HG02798 (cell line): ENCODE results near the gene SQSTM1.
"Not testable (repeated sequence)": the region's sequence is repeated elsewhere in the genome, so short reads cannot be mapped to it uniquely, and the experiment has no call there.

ENCODE experiments used
- ATAC-seq: cut with Tn5 transposase; IDR thresholded peaks from one replicate; pipeline ENCODE4 v1.9.1; 2021; ENCODE audit warnings: mild to moderate bottlenecking; ENCODE audit not compliant: unreplicated experiment, poor library complexity

SQSTM1 gene

DNA sequence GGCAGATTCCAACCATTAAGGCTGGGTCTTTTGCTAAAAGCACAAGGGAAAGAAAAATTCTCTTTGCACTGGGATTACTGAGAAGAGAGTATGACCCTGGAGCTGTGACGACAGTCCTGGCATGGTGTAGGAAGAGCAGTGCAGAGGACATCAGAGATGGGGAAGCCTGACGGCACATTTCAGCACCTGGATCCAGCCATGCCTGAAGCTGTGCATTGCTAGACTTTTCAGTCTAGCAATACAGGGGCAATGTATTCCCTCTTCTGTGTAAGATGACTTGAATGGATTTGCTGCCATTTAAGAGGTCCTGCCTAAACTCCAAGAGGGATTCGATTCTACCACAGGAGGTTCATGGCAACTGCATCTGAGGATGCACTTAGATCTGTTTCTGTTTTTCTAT is 50.2 kb downstream of the SQSTM1 start:
- ATAC-seq = no peak

DNA sequence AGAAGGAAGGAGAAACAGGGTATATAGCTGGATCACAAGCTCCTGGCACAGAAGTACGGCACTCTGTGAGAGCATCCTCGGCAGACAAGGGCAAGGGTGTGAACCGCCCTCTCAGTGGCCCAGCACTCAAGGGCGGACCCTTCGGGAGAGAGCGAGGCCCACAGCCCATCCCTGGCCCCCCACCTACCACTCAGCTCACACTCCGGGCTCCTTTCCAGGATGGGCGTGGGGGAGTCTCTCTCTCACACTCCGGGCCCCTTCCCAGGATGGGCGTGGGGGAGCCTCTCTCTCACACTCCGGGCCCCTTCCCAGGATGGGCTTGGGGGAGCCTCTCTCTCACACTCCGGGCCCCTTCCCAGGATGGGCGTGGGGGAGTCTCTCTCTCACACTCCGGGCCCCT is 50.8 kb downstream of the SQSTM1 start:
- ATAC-seq = not testable (repeated sequence)

DNA sequence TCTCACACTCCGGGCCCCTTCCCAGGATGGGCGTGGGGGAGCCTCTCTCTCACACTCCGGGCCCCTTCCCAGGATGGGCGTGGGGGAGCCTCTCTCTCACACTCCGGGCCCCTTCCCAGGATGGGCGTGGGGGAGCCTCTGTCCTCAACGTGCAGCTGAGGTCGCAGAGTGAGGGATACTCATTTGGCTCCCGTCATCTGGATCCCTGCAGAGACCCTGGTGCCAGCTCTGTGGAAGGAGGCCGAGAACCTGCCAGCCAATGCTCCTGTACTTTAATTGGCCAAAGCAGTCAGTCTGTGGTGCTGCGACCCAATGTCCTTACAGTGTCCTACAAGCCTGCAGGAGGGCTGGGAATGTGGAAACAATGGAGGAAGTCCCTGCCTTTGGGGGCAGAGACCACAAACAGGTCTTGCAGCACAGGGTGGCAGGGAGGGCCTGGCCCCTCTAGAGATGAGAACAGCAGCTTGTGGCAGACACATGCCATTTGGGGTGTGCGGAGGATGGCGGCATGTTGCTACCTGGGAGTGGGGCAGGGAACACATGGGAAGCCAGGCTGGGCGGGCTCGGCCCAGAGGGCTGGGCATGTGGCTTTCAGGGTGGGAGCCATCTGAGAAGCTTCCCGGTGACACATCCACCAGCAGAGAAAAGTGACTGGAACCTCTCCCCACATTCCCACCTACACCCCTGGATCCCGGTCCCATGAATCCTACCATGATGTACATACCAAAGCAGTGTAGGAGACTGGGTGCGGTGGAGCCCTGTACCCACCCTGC is 51.5 kb downstream of the SQSTM1 start:
- ATAC-seq = no peak

DNA sequence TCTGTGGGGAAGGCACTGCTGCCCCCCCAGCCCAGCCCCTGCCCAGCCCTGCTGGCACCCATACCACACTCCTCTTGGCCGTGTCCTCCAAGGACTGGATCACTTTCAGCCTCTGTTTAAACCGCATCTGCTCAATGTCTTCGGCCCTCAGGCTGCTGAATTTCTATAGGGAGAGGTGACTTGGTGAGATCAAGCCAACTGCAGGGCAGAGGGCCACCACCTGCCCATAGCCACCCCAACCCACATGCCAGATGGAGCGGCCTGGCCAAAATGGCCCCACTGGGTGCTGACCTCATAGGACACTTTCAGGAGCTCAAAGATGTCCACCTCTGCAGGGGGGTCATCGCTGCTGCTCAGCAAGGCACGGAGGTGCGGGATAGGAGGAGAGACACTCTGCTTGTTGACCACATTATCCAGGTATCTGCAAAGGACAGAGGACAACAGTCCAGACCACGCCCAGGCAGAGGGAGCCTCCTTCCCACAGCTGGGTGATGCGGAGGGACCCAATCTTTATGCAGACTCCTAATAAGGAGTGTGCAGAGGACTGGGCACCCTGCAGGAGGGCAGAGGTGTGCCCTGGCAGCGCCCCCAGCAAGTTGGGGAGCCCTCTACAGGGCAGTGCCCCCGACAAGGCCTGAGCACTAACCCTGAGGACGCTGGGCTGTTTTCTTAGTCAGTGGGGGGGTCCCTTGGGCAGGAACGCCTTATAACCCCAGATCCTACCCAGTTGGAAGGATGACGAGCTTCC is 52.3 kb downstream of the SQSTM1 start:
- ATAC-seq = no peak

DNA sequence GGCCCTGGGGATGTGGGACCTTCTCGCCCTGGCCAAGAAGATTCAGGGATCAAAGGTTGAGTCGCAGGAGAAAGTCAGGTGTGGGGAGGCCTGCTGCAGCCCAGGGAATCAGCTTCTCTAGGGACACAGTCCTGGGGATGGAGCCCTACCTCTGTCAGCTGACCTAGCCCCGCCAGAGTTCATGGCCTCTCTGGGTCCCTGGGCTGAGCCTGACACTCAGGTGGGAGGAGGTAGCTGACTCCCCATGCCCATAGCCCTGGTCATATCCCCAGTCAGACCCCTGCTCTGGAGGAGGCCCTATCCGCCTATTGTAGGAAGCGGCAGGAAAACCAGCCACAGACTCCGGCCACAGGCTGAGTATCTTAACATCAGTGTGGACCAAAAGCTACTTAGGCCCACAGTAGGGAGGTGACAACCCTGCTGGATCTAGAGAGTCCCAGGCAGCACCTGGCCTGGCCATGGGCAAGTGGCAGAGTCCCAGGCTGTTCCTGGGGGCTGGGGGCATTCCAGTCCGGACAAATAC is 52.9 kb downstream of the SQSTM1 start:
- no peak for ATAC-seq

DNA sequence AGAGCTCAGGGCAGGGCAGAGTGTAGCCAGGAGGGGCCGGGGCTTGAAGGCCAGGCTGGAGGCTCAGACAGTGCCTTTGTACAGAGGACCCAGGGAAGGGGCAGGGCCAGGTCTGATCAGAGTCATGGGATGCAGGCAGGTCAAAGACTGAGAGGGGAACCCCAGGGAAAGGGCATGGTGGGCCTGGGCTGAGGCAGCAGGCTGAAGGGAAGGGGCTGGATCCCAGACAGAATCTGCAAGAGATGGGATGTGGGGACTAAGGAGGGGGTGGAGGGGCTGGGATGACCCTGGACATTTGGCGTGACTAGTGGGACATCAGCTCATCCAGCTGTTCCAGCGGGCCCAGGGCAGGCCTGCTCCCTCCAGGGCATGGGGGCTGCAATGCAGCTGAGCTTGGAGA is 53.4 kb downstream of the SQSTM1 start:
- ATAC-seq = no peak

DNA sequence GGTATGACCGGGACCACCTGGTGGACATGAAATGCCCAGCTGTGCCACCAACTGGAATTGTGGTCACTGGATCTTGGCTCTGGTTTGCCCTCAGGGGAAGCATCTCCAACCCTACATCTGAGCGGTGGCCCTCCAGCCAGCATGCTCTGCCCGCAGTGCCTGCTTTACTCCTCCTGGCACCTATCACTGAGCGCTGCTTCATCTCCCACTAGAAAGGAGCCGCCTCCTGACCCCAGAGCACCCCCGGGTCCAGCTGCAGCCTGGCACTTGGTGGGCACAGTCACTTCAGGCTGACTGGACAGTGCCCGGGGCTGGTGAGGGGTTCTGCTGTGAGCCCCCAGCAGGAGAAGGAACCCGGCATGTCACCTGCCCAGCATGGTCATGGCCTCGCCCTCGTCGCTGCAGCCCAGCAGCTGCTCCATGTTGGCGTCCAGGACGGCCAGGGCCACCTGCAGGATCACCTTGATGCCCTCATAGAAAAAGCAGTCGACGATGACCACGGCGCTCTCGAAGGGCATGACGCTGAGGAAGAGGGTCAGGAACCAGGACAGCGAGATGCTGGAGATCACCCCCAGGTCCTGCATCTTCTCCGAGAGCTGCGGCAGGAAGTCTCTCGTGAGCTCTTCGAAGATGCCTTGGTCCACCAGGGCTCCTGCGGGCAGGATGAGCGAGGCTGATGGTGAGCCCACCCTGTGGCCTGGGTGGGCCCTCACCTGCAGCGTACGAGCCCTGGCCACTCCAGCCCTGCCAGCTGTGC is 54.0 kb downstream of the SQSTM1 start:
- ATAC-seq = no peak

DNA sequence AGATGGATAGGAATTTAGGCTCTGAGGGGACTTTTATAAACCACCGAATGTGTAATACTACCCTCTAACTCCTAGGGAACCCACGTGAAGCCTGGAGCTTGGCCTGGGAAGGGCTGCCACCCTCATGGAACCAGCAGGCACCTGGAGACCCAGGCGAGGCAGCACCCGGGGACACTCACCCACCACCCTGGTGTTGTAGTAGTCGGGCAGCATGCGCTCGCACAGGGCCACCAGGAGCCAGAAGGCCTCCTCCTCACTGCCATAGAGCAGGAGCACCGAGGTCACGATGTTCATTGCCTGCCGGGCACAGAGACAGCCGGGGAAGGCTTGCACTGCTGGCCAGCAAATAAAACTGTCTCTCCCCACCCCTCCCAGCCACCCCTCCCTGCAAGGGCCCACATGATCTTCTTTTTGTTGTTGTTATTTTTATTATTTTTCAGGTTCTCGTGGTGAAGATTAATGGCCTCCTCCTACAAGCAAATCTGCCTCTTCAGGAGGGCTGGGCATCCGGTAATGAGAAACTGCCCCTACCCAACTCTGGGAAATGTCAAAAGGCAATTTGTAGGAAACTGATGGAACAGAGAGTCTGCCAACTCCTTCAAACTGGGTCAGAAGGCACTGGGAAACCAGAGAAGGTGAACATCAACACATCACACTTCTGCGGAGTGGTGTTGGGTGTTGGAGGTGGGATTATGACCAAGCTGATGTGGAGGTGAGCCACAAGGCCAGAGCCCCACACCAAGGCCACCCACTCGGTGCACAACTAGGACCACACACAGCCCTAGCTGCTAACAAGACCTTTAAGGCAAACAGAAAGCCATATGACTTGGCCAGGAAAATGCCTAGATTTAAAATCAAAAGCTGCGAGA is 55.3 kb downstream of the SQSTM1 start:
- ATAC-seq = no peak

DNA sequence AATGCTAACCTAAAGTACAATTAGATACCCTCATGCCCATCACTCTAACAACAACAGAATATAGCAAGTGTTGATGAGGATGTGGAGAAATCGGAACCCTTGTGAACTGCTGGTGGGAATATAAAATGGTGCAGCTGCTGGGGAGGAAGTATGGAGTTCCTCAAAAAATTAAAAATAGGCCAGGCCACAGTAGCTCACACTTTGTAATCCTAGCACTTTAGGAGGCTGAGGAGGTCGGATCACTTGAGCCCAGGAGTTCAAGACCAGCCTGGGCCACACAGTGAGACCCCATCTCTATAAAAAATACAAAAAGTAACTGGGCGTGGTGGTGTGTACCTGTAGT is 55.9 kb downstream of the SQSTM1 start:
- no peak for ATAC-seq

DNA sequence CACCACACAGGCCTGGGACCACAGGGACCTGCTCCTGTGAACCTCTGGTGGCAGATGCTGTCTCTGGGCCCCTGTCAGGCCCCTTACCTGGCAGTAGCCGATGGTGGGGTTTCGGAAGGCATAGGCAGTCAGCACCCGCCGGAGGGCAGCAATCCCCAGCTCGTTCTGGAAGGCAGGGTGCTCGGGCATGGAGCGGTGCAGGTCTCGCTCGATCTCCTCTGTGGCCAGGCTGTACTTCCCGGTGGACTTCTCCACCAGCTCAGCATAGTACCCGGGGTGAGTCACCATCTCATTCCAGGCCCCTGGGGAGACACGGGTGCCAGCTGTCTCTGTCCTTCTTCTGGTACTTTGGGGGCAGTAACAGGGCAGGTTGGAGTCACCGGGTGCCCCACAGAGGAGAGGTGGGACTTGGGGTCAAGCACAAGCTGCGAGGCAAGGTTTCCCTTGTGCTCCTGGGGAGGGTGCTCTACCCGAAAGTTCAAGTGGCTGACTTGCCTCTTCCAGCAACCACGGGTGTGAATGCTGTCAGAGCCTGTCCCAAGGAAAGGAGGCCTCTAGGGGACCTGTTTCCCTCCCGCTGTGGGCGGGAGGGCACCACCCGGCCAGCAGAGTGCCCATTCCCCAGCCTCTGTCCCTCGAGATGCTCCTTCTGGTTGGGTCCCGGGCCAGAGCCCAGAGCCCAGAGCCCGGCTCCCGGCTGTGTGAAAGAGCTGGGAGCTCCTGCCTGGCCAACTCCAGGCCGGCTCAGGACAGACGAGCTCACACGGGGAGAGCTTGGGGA is 57.7 kb downstream of the SQSTM1 start:
- ATAC-seq = no peak

DNA sequence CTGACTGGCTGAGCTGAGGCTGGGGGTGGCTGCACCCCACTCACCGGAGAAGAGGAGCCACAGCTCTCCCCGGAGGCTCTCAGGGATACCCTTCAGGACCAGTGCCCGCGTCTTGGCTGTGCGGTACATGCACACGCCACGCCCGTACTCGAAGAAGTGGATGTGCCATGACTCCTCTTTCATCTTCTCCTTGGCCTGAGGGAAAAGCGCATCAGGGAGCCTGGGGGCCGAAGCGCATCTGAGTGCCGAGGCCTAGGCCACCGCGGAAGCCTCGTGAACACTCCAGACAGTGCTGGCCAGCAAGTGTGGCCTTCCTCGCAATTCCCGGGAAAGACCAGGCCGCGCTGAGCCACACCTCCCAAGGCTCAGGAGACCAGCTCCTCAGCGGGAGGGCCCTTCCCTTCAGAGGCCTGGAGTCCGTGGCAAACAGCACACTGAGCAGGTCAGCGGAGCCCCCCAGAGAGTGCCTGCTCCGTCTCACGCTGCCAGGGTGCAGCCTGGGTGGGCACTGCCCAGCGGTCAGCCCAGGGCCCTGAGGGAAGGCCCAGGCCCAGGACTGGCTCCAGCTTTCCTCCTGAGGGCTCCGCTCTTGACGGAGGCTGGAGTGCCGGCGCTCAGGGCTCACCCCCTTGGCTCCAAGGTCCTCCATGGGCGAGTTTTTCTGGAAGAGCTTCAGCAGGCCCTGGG is 58.4 kb downstream of the SQSTM1 start:
- no peak for ATAC-seq

DNA sequence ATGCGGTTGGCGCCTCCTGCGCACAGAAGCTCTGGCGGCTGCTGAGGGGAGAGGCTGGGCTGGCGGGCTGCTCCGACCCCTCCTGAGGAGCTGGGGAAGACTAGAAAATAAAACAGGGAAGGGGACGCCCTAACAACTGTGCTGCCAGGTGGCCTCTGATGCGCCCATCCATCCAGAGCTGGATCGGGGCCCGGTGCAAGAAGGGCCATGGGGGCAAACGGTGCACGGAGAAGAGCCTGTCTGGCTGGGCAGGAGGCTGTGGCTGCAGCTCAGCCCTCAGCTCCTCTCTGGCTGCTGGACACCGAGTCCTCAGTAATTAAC is 58.9 kb downstream of the SQSTM1 start:
- ATAC-seq = no peak

DNA sequence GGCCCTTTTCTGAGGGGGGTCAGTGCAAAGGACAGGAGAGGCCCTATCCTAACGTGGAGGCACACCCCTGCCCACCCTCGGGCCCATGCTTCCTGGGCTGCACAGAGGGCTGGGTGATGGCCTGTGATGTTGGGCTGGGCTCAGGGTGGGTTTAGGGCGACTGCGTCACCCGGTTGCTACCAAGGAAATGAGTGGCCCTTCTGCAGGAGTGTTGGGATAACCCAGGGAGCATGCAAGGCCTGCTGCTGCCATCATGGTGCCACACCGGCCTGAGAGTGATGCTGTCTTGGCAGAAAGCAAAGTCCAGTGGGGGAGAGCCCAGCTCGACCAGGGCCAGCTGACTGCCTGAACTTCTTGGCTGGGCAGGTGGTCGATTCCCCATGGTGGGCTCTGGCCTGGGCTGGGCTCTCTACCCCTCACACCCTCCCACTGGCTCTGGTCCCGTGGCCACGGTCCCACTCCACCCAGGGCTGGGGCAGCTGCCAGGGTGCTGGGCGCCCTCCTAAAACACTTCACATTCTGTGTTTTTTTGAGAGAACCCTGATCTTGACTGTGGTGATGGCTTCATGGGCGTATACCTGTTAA is 59.5 kb downstream of the SQSTM1 start:
- ATAC-seq = no peak

DNA sequence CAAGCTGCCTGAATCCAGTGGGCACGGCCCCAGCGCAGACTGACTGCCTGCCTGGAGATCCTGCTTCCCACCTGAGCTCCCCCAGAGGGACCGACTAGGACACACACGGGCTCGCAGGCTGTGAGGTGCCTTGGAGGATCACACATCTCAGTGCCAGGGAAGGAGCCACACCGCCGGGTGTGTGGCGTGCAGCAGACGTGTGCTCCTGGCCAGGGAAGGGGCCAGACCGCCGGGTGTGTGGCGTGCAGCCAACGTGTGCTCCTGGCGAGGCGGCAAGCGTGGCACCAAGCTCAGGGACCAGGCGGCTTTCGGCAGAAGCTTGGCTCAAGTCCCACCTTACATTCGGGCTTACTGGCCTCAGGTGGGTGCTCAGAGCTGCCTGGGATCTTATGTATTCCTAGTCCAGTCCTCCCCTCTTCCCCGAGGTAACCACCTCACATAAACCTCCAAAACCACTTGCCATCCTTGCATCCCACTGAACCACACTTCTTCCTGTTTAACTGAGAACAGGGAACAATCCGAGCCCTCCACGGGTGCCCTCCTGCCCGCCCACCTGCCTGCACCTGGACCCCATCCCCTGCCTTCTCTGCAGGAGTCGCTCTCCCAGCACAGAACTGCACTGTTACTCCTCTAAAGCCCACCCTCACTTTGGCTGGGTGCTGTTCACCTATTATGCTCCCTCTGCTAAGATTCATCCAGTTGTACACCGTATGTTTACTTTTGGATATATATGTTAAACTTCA is 60.3 kb downstream of the SQSTM1 start:
- ATAC-seq = no peak

DNA sequence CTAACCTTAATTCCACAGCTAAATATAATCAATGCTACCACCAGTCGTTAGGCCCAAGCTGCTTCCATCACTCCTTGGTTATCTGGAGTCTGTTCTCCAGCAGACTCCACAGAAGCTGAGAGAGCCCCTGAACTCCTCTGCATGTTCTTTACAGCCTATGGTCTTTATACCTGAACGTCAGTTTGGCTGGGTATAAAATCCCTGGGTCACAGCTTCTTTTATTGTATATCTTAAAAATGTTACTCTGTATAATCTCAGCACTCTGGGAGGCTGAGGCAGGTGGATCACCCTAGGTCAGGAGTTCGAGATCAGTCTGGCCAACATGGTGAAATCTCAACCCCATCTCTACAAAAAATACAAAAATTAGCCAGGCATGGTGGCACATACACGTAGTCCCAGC is 61.6 kb downstream of the SQSTM1 start:
- ATAC-seq = no peak

DNA sequence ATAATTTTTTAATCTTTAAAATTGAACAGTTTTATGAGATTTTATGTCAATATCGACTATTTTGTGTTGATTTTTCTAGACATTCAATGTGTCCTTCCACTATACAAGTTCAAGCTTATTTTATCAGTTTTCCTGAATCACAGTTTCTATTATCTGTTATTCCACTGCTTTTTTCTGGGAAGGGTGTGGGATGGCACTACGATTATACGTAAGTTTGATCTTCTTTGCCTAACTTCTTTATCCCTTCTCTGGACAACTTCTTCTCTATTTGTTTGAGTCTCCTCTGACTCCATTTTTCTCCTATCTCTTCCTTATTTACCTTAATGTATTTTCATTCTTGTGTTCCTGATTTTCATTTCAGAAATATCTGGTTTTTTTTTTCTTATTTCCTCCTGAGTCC is 62.5 kb downstream of the SQSTM1 start:
- ATAC-seq = no peak

DNA sequence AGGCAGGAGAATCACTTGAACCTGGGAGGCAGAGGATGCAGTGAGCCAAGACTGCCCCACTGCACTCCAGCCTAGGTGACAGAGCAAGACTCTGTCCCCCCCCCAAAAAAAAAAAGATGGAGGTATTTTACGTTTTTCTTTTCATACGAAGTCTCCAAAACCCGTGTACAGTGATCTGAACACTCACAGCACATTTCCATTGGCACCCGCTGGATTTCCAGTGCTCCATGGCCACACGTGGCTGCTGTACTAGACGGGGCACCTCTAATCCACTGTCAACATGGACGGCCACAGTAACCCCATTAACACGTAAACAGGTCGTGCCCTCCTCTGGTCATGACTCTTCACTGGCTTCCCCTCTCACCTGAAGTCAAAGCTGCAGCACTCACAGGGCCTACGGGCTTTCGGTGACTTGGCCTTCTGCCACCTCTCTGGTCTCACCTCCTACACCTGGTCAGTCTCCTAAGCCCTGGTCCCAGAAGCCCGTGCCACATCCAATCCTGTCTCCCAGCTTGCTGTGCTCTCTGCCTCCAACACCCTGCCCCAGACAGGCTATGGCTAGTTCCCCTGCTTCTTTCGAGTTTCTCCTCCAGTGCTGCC is 64.9 kb downstream of the SQSTM1 start:
- ATAC-seq = no peak
